HG02938 (cell line): Measurements from ENCODE around the gene TAOK1.

Source experiments
- ATAC-seq: cut with Tn5 transposase; IDR thresholded peaks from one replicate; pipeline ENCODE4 v1.9.1; 2021; ENCODE audit warnings: mild to moderate bottlenecking, moderate library complexity; ENCODE audit not compliant: unreplicated experiment

TAOK1 gene

DNA sequence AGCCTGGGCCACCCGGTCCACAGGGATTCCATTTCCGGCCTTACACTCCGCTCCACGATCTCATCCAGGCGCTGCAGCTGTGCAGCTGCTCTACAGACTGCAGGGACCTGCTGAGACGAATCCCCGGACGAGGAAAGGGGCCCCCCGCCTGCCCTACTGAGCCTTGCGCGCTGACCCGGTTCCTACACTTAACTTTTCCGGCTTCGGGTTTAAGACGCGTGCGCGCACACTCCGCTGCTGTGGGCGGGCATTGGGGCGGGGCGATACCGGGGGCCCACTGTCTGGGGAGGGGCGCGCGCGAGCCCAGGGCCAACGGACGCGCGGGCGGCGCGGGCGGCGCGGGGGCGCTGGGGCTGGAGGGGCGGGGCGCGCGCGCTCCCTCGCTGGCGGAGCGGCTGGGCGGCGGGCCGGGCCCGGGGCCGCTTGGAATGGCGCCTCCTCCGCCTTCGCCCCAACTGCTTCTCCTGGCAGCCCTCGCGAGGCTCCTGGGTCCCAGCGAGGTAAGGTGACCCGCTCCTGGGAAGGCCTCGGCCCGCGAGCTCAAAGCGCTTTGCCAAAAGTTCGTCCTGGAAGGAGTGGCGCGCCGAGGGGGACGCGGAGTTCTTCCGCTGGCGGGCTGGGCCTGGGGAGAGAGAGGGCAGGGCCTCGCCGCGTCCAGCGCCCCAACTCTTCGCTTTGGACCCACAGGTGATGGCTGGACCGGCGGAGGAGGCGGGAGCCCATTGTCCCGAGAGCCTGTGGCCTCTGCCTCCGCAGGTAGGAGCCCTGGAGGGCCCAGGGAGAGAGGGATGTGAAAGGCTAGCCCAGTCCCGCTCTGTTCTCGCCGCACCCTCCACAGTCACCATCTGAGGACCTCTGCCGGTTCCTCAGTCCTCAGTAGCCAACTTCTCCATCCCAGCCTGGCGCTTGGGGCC, 178.4 kb downstream of the TAOK1 start, which contains the start of gene TP53I13:
Gene TP53I13, plus strand, starts transcription at position 371 of the 914 bp plus-strand sequence. Its CDS starts 58 bp downstream, at position 429.
- ATAC-seq: no peak

GRCh38 chr17:29569245-29569950, 179.2 kb downstream of the TAOK1 start:
- ATAC-seq: no peak

DNA sequence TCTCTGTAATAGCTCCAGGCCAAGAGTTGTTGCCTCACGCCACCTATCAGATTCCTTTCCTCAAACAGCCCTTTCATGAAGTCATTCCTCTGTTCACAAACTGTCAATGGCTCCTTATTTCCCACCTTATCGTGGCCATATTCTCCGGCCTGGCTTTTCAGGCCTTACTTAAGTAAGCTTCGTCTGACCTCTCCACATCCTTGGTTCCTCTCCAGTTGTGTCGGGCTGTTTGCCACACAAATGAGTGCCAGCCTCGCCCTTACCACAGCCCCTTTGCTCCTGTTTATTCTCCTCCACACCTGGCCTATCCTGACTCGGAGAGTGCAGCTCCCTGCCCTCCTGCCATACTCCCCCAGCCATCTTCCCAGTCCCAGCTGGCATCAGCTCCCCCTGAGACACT, 180.4 kb downstream of the TAOK1 start:
- no peak for ATAC-seq

GRCh38 chr17:29571486-29571882, 181.3 kb downstream of the TAOK1 start:
- no peak for ATAC-seq

- ATAC-seq: no peak
Observed at GRCh38 chr17:29571883-29572681, 181.9 kb downstream of the TAOK1 start.

GRCh38 chr17:29572691-29573557, 182.8 kb downstream of the TAOK1 start:
- no peak for ATAC-seq

- no peak for ATAC-seq
Observed at GRCh38 chr17:29573558-29573869, 183.4 kb downstream of the TAOK1 start.

DNA sequence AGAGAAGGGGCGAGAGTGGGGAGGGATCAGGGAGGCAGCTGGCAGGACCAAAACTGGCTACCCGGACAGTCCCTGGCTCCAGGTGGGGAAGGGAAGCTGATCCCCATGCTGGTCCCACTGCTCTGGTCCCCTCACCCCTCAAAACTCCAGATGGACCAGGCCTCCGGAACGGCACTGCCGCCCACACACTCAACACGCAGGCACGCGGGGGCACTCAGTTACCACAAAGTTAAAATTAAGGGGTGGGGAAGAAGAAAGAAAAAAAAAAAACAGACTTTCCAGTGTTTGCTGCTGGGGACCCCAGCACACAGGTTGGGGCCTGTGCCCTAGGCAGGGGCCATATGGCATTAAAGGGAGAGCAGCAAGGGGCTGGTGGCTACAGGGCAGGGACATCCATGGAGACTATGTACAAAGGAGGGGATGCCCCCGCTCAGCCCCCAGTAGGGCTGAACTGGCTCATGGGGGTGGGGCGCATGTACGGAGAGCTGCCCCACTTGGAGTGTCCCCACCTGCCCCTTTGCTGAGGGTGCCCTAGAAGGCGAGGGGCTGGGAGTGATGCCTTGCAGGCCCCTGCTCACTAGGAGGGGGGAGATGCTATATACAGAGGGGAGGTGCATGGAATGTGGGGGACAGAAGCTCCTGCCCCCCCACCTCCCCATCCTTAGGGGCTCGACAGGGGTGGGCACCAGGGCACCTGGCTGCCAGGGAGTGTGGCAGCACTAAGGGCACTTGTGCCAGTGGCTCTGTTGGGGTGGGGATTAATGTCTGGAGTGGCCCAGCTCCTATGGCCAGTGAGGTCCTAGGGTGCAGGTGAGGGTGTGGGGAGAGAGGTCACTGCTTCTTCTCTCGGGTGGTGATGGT, 183.9 kb downstream of the TAOK1 start:
- ATAC-seq: no peak

DNA sequence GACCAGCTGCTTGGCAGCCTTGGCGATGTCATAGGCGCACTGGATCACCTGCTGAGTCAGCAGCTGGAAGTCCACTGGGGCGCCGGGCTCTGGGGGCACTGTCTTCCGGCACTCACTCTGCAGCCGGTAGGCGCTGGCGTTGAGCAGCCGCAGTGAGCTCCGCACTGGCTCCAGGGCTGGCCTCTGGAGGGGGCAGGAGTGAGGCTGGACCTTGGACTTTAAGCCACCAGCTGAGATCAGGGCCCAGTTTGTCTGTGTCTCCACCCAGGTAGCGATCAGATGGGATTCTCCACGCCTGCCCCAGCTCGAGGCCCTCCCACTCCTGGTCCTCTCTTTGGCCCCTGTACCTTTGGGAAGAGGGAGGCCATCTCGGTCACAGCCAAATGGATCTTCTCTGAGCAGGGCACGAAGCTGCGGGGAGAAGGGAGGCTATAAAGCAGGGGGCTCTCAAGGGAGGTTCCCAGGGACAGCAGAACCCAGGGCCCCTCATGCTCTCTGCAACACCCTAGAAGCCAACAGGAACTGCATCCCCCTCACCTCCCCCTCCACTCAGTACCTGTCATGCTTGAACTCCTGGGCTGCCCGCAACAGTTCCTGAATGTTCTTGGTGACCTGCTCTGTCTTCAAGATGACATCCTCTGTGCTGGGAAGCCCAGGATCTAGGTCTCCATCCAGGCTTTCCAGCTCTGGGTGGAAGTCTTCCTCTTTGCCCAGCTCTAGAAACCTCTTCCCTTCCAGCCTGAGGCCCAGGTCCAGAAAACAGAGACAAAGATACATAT, 184.8 kb downstream of the TAOK1 start:
- ATAC-seq: no peak

DNA sequence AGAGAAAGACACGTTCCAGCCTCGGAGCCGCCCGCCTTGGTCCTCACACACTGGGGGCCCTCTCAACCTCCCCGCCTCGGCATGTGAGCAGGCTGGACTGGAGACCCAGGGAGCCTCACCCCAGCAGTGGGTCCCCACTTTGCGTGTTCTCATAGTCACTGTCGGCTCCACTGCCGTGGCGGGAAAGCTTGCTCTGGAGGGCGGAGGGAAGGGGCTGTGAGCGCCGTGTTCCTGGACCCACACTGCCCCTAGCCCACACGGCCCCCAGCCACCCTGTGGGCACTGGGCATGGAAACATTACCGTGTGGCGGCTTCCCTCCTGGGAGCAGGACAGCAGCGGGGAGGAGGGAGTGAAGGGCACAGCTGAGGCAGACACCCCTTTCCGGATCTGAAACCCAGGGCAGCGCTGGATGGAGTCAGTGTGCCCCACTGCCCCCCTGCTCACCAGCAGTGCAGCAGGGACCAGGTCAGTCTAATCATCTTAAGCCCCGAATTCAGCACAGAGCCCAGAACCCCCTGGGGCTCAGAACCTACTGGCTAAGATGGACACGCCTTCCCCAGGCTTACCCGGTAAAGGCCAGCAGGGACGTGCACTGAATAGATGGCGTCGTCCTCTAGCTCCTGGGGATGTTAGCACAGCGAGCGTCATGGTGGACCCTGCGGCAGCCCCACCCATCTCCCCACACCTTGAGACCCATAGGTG, 185.5 kb downstream of the TAOK1 start:
- no peak for ATAC-seq

- ATAC-seq: no peak
Observed at GRCh38 chr17:29576214-29577000, 186.2 kb downstream of the TAOK1 start.

DNA sequence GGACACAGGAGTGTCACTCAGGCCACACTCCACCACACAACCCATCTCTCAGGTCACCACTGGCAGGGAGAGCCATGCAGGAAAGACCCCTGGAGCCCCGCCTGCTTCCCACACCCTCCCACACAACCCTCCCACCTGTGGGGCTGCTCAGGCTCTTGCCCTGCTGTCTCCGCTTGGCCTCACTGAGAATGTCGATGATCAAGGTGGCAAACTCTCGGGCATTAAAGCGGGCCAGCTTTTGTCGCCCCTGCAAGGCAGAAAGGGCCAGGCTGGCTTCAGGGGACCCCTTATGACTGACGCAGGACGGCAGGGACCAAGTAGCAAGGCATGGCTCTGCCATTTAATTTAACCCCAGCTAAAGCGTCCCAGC, 186.8 kb downstream of the TAOK1 start:
- no peak for ATAC-seq

DNA sequence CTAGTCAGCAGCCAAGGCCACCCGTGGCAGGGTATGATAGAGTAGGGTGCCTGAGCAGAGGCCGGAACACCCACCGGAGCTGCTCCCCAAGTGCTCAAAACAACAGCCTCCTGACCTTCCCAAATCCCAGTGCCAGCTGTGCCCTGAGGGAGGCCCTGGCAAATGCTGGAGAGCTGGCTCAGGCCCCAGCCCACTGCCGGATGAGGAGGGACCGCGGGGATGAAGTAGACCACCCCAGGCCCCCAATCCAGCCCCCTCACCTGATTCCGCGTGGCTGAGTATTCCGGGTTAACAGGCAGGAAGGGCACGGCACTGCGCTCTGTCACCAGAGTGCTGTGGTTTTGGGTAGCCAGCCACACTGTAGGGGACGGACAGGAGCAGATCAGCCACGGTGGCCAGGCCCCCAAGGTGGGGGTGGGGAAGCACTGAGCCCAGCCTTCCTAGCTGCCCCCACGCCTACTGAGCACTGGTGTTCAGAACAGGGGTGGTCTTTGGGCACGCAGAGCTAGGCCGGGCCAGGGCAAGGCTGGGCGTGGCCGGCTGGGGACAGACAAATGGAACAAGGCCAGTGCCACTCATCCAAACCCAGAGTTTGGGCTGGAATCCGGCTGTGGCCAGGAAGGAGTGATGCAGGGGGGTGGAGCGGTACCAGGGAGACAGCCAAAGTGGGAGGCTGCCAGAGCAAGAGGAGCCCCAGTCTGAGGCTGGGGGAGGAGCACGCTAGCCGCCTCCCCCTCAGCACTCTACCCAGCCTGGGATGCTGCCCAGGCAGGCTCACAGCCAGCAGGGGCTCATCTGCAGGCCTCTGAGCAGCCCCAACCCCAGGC, 187.4 kb downstream of the TAOK1 start:
- ATAC-seq: no peak

DNA sequence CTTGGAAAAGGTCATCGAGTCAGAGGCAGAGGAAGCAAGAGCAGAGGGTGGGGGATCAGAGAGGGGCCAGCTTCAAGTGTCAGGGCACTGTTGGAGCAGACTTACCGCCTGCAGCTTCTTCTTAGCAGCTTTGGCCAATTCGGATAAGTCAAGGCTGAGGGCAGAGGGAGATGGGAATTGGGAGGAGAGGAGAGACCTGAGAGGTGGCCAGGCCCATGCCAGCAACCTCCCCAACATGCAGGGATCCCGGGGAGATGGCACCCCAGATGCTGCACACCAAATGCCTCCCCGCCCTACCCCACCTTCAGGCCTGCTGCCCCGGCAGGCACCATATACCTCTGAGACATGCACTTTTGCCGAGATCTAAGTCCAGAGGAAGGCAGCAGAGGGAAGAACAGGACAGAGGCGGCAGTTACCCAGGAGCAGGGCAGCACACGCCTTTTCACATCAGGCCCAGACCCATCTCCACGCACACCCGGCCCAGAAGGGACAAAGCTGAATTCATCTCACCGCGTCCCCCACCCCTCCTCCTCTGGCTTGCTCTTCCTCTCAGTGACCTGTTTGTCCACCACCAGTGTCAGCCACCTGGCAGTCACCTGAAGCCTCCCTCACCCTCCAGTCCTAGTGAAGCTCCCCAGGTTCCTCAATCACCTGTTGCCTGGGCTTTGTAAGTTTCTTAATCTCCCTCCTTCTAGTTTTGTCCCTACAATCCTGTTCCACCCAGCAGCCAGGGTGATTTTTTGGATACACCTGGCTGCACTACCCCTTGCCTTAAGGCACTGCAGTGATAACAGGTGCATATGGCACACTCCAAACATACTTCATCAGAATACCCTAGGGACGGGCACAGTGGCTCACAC, 188.7 kb downstream of the TAOK1 start:
- no peak for ATAC-seq
